Activated CD4-positive, alpha-beta T cell treated with anti-CD3 and anti-CD28 coated beads, Interleukin-2, amount 10 ng/mL, durations not matched to agents 24 days and 14 days (primary cell): ENCODE results near the gene DLST. TPM values are rescaled to one million over a fixed set of nuclear protein-coding genes. Genes with fewer than 3 reads are reported as not detected.

Source experiments
- DNase-seq: peaks from one replicate; pipeline ENCODE4 v3.0.0; 2022
- H3K27ac Mint-ChIP-seq: one replicate; pipeline ENCODE4 v1.8.0; 2022; ENCODE audit warnings: mild to moderate bottlenecking, mixed read lengths
- H3K27me3 Mint-ChIP-seq: one replicate; pipeline ENCODE4 v1.8.0; 2022; ENCODE audit warnings: mixed read lengths
- H3K36me3 Mint-ChIP-seq: one replicate; pipeline ENCODE4 v1.8.0; 2022; ENCODE audit warnings: low read depth, mild to moderate bottlenecking, mixed read lengths
- H3K4me1 Mint-ChIP-seq: one replicate; pipeline ENCODE4 v1.8.0; 2021; ENCODE audit warnings: mixed read lengths
- H3K4me3 Mint-ChIP-seq: one replicate; pipeline ENCODE4 v1.8.0; 2022; ENCODE audit warnings: mild to moderate bottlenecking, moderate library complexity, mixed read lengths
- H3K9me3 Mint-ChIP-seq: one replicate; pipeline ENCODE4 v1.8.0; 2021; ENCODE audit warnings: mixed read lengths
- intact Hi-C: fragments of 100-400 bp; cut with micrococcal nuclease; formaldehyde crosslinking; loops from one replicate; pipeline ENCODE4 v1.15.1; 2023
- total RNA-seq: library from RNA; stranded (reverse); gene quantifications from 2 replicates; pipeline ENCODE4 v1.2.3, GENCODE V29; 2022

DLST gene
- total RNA-seq, 1 donor from 2014 or later: 110 TPM

DNA sequence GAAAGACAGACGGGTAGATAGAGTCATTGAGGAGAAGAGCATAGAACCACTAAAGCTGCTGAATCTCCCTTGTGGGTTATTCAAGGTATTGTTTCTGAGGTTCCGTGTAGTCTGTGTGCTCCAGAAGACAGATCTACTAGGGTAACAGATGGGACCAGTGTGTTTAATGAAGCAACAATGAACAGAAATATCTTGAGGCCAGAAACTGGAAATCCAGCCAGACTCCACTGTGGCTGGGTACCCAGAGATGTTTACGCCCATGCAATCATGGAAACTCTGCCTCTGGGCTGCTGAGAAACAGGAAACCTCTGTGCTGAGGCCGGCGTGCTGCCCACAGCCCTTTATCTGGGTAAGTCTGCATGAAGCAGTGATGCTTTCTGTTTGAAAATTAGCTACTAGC is 14.0 kb upstream of the DLST start:
- Mint-ChIP-seq H3K4me1 (peaks cover 17% of the 10 kb centered on the region), H3K9me3 (no peaks in the 10 kb centered on the region), H3K36me3 (no peaks in the 10 kb centered on the region), H3K27ac (peak overlapping the region; percentile 39), H3K4me3 (peak overlapping the region; percentile 0), H3K27me3 (peaks cover 1% of the 10 kb centered on the region)
- DNase-seq: peak; percentile 87
- intact Hi-C loops: loop anchor here (10.0 kb wide), 2 partner anchors 77 to 197 kb away; partner anchors contain the start of genes ACYP1 and ZC2HC1C

DNA sequence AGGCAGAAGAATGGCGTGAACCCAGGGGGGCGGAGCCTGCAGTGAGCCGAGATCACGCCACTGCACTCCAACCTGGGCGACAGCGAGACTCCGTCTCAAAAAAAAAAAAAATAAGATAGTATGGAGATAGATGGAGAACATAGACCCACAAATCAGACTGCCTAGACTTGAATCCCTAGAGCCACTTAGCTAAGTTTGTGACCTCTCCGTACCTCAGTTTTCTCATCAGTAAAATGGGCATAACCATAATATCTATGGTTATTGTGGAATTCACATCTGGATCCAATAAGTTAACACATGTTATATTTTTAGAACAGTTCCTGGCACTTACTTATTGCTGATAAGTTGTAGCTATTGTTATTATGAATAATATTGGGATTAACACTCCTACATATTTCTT is 13.0 kb upstream of the DLST start:
- Mint-ChIP-seq H3K36me3 (no peaks in the 10 kb centered on the region), H3K27ac (no peak overlapping the region), H3K9me3 (no peaks in the 10 kb centered on the region), H3K4me1 (peaks cover 17% of the 10 kb centered on the region), H3K4me3 (no peak overlapping the region), H3K27me3 (peaks cover 1% of the 10 kb centered on the region)
- intact Hi-C loops: loop anchor here (10.0 kb wide), 2 partner anchors 76 to 196 kb away; partner anchors contain the start of genes ACYP1 and ZC2HC1C
- no peak for DNase-seq

DNA sequence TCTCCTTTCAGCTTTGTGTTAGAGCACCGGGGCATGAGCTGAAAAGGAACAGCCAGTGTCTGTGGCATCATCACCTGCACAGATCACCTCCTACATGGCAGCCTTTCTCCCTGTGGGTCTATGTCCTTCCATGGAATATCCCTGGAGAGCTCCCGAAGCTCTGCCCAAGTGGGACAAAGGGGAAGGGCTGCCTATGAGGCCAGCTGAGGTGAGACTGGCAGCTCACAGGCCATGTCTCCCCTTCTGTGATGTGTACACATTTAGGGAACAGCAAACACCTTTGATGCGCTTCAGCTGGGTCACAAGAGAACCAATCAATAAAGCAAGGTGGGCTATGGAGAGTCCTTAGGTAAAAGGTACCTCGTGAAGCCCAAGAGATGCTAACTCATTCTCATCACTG is 9.9 kb upstream of the DLST start:
- Mint-ChIP-seq H3K9me3 (no peaks in the 10 kb centered on the region), H3K27me3 (peaks cover 1% of the 10 kb centered on the region), H3K4me1 (peaks cover 23% of the 10 kb centered on the region), H3K4me3 (no peak overlapping the region), H3K27ac (no peak overlapping the region), H3K36me3 (no peaks in the 10 kb centered on the region)
- no peak for DNase-seq
- intact Hi-C loops: no loop called here

DNA sequence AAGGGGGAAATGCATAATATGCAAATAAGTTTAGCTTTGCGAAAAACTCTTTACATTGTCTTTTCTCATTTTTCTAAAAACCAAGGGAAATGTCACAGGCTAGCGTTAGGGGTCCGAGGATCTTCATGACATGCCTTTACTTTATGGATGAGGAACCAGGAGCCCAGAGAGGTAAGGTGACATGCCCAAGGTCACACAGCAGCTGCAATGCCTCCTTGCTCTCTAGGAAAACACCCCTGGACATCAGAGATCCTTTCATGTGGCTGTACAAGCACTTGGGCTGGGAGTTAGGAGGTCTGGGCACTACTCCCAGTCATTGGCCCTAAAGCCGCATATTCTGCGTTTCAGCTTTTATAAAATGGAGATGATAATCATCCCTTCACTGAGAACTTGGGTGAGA is 6.5 kb upstream of the DLST start:
- peaks cover 1% of the 10 kb centered on the region for H3K27me3 Mint-ChIP-seq
- peaks cover 15% of the 10 kb centered on the region for H3K4me1 Mint-ChIP-seq
- H3K9me3 Mint-ChIP-seq: no peaks in the 10 kb centered on the region
- H3K27ac Mint-ChIP-seq: no peak overlapping the region
- intact Hi-C loops: no loop called here
- no peak for DNase-seq
- no peaks in the 10 kb centered on the region for H3K36me3 Mint-ChIP-seq
- no peak overlapping the region for H3K4me3 Mint-ChIP-seq

DNA sequence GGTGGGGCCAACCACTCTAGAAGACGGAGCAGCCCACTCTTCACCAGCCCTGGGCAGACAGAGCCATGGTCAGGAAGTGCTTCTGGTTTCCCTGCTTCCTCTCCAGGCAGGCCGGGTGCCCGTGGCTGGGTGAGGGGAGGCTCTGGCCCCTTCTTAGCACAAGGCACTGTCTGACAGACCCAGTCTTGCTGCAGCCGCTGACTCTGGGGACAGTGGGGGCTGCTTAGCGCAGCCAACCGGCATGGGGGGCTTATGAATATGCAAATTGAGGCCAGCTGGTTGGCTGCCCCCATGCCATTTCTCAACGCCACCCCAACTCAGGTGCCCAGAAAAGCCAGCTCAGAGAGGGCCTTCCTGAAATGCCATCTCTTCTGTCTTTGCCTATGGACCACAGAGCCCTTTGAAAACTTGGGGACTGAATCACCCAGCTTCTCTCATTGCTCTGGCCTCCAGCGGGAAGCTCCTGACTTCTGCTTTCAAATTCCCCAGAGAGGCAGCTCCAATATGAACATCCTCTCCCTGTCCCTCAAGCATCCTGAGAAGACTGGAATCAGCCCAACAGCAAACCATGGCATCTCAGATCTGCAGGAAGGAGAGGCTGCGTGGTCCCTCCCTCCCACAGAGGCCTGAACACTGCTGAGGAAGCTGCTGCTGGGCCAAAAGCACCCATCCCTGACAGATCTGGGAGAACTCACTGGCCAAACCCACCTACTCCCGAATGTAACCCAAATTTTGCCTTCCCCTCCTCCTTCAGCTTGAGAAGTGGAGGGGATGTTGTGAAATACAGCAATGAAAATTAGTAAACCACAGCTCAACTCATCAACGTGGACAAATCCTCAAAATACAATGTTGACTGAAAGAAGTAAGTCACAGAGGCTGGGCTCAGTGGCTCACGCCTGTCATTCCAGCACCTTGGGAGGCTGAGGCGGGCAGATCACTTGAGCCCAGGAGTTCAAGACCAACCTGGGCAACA is 5.5 kb upstream of the DLST start, which contains the start of gene PROX2:
PROX2 (minus strand) TSS at position 205 of the 973 bp plus-strand sequence. CDS start 12,311 bp downstream, outside the sequence.
- peaks cover 21% of the 10 kb centered on the region for H3K4me1 Mint-ChIP-seq
- DNase-seq: peak; percentile 64
- H3K27ac Mint-ChIP-seq: peak within 1 kb of the TSS; percentile 28
- intact Hi-C loops: no loop called here
- no peaks in the 10 kb centered on the region for H3K36me3 Mint-ChIP-seq
- H3K27me3 Mint-ChIP-seq: peaks cover 1% of the 10 kb centered on the region
- H3K9me3 Mint-ChIP-seq: no peaks in the 10 kb centered on the region
- H3K4me3 Mint-ChIP-seq: peak within 1 kb of the TSS; percentile 8

DNA sequence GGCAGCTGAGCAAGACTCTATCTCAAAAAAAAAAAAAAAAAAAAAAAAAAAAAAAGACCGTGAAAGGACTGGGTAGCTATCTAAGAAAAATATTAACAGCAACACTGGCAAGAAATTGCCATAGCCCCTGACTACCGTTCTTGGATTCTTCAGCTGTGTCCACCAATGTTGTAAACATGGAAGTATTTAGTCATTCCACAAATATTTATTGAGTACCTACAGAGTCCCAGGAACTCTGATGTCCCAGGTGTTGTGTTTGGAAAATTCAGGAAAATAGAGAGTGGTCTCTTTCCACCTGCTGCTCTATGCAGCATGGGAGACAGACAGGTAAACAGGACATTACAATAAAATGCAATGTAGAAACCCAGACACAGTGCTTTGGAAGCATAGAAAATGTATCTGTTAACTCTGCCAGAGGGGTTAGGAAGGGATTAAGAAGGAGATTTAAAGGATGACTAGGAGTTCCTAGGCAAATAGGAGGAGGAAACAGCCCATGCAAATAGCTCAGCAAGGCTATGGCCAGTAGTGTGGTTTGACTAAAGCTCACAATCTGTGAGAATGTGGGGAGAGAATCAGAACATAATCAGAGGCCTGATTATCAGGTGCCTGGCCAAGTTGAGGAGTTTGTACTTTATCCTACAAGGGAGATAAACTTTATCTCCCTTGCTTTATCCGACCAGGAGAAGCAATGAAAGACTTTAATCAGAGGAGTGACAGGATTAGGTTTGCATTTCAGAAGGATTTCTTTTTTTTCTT is 2.1 kb upstream of the DLST start:
- intact Hi-C loops: loop anchor here (2.0 to 5.0 kb wide), 2 partner anchors 19 to 167 kb away; partner anchors contain the start of genes AREL1 and FCF1
- peaks cover 42% of the 10 kb centered on the region for H3K4me1 Mint-ChIP-seq
- H3K27me3 Mint-ChIP-seq: no peaks in the 10 kb centered on the region
- no peaks in the 10 kb centered on the region for H3K9me3 Mint-ChIP-seq
- peak overlapping the region; percentile 31 for H3K27ac Mint-ChIP-seq
- peaks cover 17% of the 10 kb centered on the region for H3K36me3 Mint-ChIP-seq
- no peak for DNase-seq
- H3K4me3 Mint-ChIP-seq: peak overlapping the region; percentile 31

DNA sequence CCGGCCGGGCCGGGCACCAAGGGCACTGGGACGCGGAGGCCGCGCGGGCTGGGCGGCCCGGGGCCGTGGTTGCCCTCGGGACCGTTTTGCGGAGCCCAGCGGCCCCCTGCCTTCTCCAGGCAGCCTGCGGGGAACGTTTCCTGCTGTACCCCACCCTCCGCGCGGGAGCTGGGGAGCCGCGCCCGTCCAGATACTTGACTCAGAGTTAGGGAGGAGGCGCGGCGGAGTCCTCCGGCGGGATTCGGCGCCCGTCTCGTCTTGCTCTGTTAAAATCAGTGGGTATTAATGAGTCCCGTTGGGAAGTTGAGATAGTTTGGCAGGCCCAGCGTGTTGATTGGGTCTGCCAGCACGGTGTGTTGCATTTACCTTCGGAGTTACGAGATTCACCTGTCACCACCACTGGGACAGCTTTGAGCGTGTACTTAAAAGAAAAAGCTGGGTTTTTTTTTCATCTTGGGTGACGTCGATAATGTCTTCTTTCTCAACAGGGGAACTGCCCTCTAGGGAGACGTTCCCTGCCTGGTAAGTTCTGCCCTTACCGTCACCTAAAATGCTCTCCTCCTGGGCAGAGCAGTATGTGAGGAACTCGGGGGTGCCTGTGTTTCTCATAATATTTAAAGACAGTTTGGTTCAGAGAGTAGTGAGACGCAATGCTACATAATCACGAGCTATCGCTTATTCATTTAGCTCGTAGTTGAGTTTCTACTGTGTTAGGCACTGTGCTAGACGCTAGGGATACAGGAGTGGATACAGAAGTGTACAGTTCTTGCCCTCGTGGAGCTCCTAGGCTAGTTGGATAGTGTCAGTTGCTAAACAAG is 596 bp downstream of the DLST start:
- no peaks in the 10 kb centered on the region for H3K27me3 Mint-ChIP-seq
- peaks cover 44% of the 10 kb centered on the region for H3K4me1 Mint-ChIP-seq
- DNase-seq: peak; percentile 87
- intact Hi-C loops: loop anchor here (5.0 kb wide), 1 partner anchor 170 kb away; the partner anchor contains the start of genes AREL1 and FCF1
- H3K27ac Mint-ChIP-seq: peak overlapping the region; percentile 93
- peaks cover 34% of the 10 kb centered on the region for H3K36me3 Mint-ChIP-seq
- peak overlapping the region; percentile 99 for H3K4me3 Mint-ChIP-seq
- no peaks in the 10 kb centered on the region for H3K9me3 Mint-ChIP-seq

DNA sequence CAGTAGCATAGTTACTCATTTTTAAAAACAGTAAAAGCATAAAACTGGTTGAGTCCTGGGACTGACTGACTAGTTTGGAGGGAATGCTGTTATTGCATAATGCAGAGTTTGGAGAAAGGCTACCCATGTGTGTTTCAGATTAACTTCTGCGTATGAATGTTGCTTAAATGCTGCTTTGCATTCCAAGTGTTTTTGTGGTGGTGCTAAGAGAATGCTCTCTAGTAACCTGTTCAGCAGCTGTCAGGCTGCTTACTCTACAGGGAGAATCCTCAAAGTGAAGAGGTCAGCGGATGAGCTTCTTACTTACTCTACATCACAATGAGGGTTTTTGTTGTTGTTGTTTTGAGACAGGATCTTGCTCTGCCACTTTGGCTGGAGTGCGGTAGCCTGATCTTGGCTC is 4.3 kb downstream of the DLST start:
- Mint-ChIP-seq H3K36me3 (peaks cover 54% of the 10 kb centered on the region), H3K4me1 (peaks cover 47% of the 10 kb centered on the region), H3K9me3 (no peaks in the 10 kb centered on the region), H3K27me3 (no peaks in the 10 kb centered on the region), H3K27ac (no peak overlapping the region), H3K4me3 (no peak overlapping the region)
- DNase-seq: no peak
- intact Hi-C loops: no loop called here

DNA sequence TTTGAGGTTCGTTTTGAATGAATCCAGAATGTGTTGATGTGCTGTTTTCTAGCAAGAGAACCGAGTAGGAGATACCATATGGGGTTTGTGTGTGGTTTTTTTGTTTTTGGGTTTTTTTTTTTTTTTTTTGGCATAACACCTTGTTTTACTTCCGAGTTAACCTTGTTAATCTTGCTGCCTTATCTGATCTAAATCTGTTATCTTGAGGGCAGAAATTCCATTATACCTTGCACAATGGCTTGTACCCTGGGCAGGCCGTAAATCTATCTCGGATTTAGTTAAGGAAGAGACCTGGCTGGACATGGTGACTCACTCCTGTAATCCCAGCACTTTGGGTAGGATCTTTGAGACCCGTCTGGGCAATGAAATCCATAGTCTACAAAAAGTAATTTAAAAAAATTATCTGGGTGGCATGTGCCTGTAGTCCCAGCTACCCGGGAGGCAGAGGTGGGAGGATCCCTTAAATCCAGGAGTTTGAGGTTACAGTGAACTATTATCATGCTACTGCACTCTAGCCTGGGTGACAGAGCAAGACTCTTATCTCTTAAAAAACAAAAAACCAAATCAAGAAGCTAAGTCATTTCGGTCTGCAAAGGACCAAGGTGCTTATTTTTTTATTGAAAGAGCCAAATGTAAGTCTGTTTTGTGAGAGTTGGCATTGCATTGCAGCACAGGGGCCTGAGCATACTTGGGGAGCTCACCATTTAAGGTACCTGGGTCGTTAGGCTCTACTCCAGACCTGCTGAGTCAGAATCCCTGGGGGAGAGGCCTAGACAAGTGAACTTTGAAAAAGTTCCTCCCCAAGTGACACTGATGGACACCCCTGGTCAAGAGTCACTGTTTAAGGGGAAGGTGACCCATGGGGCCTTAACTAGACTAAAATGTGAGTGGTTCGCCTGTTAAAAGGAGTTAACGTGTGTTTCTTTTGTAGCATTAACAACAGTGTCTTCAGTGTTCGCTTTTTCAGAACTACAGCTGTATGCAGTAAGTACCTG is 6.7 kb downstream of the DLST start:
- Mint-ChIP-seq H3K4me1 (peaks cover 40% of the 10 kb centered on the region), H3K4me3 (no peak overlapping the region), H3K9me3 (no peaks in the 10 kb centered on the region), H3K27me3 (no peaks in the 10 kb centered on the region), H3K36me3 (peaks cover 69% of the 10 kb centered on the region), H3K27ac (no peak overlapping the region)
- intact Hi-C loops: no loop called here
- no peak for DNase-seq

DNA sequence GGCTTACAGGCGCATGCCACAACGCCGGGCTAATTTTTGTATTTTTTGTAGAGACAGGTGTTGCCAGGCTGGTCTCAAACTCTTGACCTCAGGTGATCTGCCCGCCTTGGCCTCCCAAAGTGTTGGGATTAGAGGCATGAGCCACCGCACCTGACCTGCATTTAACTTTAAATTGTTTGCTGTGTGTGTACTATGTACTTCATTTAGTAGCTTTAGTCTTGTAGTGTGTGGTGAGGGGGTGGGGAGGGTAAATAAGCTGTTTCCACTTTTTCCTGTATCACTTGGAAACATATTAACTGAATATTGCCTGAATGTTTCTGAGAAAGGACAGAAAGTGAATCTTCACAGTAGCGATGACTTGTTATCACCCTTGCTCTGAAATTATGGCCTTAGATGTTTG is 8.5 kb downstream of the DLST start:
- H3K4me1 Mint-ChIP-seq: peaks cover 27% of the 10 kb centered on the region
- no peak overlapping the region for H3K27ac Mint-ChIP-seq
- DNase-seq: no peak
- no peak overlapping the region for H3K4me3 Mint-ChIP-seq
- H3K27me3 Mint-ChIP-seq: no peaks in the 10 kb centered on the region
- peaks cover 70% of the 10 kb centered on the region for H3K36me3 Mint-ChIP-seq
- intact Hi-C loops: no loop called here
- H3K9me3 Mint-ChIP-seq: no peaks in the 10 kb centered on the region

DNA sequence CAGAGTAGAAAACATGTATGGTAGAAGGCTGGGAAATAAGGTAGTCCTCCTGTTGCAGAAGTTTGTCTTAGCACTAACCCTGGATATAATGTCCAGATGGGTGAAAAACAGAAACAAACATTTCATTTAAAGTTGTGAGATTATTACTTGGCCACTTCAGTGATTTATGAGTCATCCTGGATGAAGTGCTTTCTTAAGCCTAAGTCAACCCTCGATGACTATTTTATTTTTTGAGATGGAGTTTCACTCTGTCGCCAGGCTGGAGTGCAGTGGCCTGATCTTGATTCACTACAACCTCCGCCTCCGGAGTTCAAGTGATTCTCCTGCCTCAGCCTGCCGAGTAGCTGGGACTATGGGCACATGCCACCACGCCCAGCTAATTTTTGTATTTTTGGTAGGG is 10.2 kb downstream of the DLST start:
- Mint-ChIP-seq H3K4me1 (peaks cover 19% of the 10 kb centered on the region), H3K27me3 (no peaks in the 10 kb centered on the region), H3K36me3 (peaks cover 75% of the 10 kb centered on the region), H3K9me3 (no peaks in the 10 kb centered on the region), H3K27ac (no peak overlapping the region), H3K4me3 (no peak overlapping the region)
- DNase-seq: no peak
- intact Hi-C loops: no loop called here

DNA sequence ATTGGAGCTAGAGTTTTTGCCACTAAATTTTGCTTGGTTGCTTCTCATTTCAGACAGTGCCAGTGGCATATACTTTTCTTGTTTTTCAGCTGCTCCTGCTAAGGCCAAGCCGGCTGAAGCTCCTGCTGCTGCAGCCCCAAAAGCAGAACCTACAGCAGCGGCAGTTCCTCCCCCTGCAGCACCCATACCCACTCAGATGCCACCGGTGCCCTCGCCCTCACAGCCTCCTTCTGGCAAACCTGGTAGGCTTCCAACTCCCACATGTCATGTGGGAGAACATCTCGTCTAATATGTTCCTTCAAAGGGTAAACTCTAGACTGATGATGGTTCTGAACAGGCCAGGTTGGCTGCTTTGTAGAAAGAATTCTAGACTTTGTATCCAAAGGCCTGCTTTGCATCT is 11.0 kb downstream of the DLST start:
- Mint-ChIP-seq H3K27ac (no peak overlapping the region), H3K4me1 (peaks cover 19% of the 10 kb centered on the region), H3K4me3 (no peak overlapping the region), H3K9me3 (no peaks in the 10 kb centered on the region), H3K36me3 (peaks cover 82% of the 10 kb centered on the region), H3K27me3 (no peaks in the 10 kb centered on the region)
- DNase-seq: no peak
- intact Hi-C loops: no loop called here
